ENCODE results near the gene AIM2.
A peak's percentile ranks its signal among the peaks of the same experiment; 100 is the strongest.
"Not testable (repeated sequence)": the region's sequence is repeated elsewhere in the genome, so short reads cannot be mapped to it uniquely, and the experiment has no call there.

AIM2 gene

GRCh38 chr1:159065106-159065505 lies 11.5 kb downstream of the AIM2 start:
- no peaks in the 10 kb centered on the region for H3K27me3 Mint-ChIP-seq (ENCODE audit: low read depth)
- peaks cover 44% of the 10 kb centered on the region for H3K36me3 Mint-ChIP-seq (ENCODE audit: low read depth)
- no peak for DNase-seq (ENCODE audit: low spot score)
- no peak overlapping the region for H3K27ac Mint-ChIP-seq
- no peaks in the 10 kb centered on the region for H3K9me3 Mint-ChIP-seq
- H3K4me3 Mint-ChIP-seq: no peak overlapping the region
- peaks cover 34% of the 10 kb centered on the region for H3K4me1 Mint-ChIP-seq (ENCODE audit: low read depth)

GRCh38 chr1:159058751-159059150 lies 17.8 kb downstream of the AIM2 start:
- Mint-ChIP-seq H3K9me3 (no peaks in the 10 kb centered on the region), H3K27me3 (ENCODE audit: low read depth) (no peaks in the 10 kb centered on the region), H3K27ac (no peak overlapping the region), H3K36me3 (ENCODE audit: low read depth) (peaks cover 59% of the 10 kb centered on the region), H3K4me1 (ENCODE audit: low read depth) (peaks cover 32% of the 10 kb centered on the region), H3K4me3 (no peak overlapping the region)
- DNase-seq (ENCODE audit: low spot score): no peak

DNA sequence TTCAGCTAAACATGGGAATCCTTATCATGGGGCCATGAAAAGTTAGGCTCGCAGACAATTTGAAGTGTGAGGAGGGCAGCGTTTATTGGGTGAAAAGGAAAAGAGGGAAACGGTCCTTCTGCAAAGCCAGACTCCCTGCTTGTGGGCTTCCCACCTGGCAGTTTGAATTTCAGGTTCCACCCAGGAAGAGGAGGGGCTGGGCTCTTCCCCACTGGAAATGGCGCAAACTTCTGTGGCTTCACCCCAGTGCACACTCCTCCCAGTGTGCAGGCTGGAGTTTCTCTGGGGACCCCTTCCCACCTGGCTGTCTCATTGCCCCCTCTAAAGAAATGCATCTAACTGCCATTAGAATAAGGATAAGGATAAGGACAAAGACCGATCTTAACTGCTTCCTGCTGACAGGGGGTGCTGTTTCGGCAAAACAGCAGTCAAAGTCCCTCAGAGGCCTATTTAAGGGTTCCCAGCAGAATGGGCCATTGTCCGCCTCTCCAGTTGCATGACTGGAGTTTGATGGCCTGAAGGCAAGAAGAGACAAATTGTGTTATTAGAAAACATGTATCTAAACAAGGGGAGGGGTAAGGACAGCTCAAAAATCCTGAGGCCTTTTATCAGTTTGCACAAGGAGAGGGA lies 20.4 kb downstream of the AIM2 start:
- H3K4me3 Mint-ChIP-seq: no peak overlapping the region
- H3K9me3 Mint-ChIP-seq: no peaks in the 10 kb centered on the region
- H3K27me3 Mint-ChIP-seq (ENCODE audit: low read depth): no peaks in the 10 kb centered on the region
- H3K27ac Mint-ChIP-seq: peak overlapping the region; percentile 64
- DNase-seq (ENCODE audit: low spot score): no peak
- peaks cover 68% of the 10 kb centered on the region for H3K36me3 Mint-ChIP-seq (ENCODE audit: low read depth)
- H3K4me1 Mint-ChIP-seq (ENCODE audit: low read depth): peaks cover 47% of the 10 kb centered on the region

GRCh38 chr1:159055181-159055641 lies 21.4 kb downstream of the AIM2 start:
- H3K4me3 Mint-ChIP-seq: peak overlapping the region; percentile 22
- H3K27me3 Mint-ChIP-seq (ENCODE audit: low read depth): no peaks in the 10 kb centered on the region
- H3K9me3 Mint-ChIP-seq: no peaks in the 10 kb centered on the region
- peaks cover 48% of the 10 kb centered on the region for H3K4me1 Mint-ChIP-seq (ENCODE audit: low read depth)
- peaks cover 74% of the 10 kb centered on the region for H3K36me3 Mint-ChIP-seq (ENCODE audit: low read depth)
- H3K27ac Mint-ChIP-seq: peak overlapping the region; percentile 27
- no peak for DNase-seq (ENCODE audit: low spot score)

DNA sequence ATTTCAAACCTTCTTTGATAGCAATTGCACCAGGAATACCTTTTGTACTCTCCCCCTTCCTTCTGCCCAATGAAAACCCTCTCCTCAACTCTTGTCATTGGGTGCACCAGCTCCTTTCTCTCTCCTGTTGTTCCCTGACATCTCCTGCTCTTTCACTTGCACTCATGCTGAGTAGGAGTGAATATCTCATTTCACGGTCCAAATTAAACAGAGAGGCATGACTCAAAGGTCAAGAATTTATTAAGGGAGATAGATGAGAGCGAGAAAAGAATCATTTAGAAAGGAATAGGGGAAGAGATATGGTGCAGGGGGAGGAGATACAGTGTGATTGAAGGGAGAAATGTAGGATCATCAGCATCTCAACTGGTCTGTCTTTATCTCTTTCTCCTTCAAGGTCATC lies 22.1 kb downstream of the AIM2 start:
- DNase-seq (ENCODE audit: low spot score): no peak
- H3K27me3 Mint-ChIP-seq (ENCODE audit: low read depth): no peaks in the 10 kb centered on the region
- no peak overlapping the region for H3K4me3 Mint-ChIP-seq
- H3K4me1 Mint-ChIP-seq (ENCODE audit: low read depth): peaks cover 45% of the 10 kb centered on the region
- H3K9me3 Mint-ChIP-seq: no peaks in the 10 kb centered on the region
- H3K27ac Mint-ChIP-seq: peak overlapping the region; percentile 49
- peaks cover 78% of the 10 kb centered on the region for H3K36me3 Mint-ChIP-seq (ENCODE audit: low read depth)

GRCh38 chr1:159051436-159051835 lies 25.1 kb downstream of the AIM2 start:
- Mint-ChIP-seq H3K9me3 (no peaks in the 10 kb centered on the region), H3K4me3 (no peak overlapping the region), H3K27ac (no peak overlapping the region), H3K4me1 (ENCODE audit: low read depth) (peaks cover 49% of the 10 kb centered on the region), H3K27me3 (ENCODE audit: low read depth) (no peaks in the 10 kb centered on the region), H3K36me3 (ENCODE audit: low read depth) (peaks cover 80% of the 10 kb centered on the region)
- no peak for DNase-seq (ENCODE audit: low spot score)

DNA sequence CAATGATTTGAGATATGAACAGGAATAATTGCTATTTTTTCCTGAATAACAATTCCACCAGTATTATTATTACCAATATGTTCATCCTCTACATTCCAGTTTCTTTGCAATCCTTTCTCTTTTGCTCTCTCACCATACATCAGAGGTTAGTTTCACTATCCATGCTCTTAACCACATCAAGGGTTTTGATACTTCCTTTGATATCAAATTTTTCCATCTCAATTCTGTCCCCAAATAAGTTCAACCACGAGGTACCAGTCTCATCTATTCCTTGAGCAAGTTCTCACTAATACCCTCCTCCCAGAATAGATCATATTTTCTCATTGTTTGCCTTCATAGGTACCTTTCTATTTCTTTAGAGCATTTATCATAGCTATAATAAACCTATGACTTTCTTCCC lies 30.1 kb downstream of the AIM2 start:
- not testable (repeated sequence) for H3K9me3 Mint-ChIP-seq; DNase-seq (ENCODE audit: low spot score); H3K27me3 Mint-ChIP-seq (ENCODE audit: low read depth); H3K4me3 Mint-ChIP-seq
- Mint-ChIP-seq H3K27ac (peak overlapping the region; percentile 69), H3K4me1 (ENCODE audit: low read depth) (peaks cover 29% of the 10 kb centered on the region), H3K36me3 (ENCODE audit: low read depth) (peaks cover 70% of the 10 kb centered on the region)

DNA sequence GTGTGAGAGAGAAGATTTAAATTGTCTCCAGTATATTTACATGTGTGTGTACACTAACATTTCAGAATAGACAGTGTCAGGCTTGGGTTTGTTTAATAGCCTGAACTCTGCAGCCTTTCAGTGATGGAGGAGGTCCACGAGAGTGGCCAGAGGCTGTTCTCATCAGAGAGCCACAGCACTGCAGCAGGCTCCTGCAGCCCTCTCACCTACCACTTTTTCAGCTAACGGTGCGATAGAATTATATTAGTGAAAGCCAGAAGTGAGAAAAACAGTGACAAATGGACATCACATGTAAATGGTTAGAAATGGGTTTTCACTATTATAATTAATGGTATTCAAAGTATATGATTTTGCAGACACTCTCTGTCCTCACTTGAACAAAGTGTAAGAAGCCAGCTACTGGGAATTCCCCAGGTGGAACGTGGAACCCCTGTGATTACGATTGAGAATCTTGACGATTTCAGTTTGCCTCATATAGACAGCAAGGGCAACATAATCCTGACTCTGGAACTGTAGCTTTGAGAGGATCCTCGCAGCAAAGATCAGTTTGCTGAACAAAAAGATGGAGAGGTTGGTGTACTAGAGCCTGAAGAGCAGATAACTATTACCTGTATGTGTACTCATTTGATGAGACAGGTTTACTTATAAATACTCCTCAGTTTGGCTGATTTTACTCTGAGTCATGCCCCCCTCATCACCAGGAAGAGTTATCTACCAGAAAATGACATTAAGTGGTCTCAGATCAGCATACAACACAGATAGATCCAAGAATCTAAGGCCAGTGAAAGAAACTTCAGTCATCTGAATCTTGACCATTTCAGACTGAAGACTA lies 35.5 kb downstream of the AIM2 start:
- Mint-ChIP-seq H3K36me3 (ENCODE audit: low read depth) (peaks cover 77% of the 10 kb centered on the region), H3K4me1 (ENCODE audit: low read depth) (peaks cover 18% of the 10 kb centered on the region), H3K4me3 (no peak overlapping the region), H3K9me3 (no peaks in the 10 kb centered on the region), H3K27me3 (ENCODE audit: low read depth) (no peaks in the 10 kb centered on the region), H3K27ac (peak overlapping the region; percentile 1)
- DNase-seq (ENCODE audit: low spot score): no peak

DNA sequence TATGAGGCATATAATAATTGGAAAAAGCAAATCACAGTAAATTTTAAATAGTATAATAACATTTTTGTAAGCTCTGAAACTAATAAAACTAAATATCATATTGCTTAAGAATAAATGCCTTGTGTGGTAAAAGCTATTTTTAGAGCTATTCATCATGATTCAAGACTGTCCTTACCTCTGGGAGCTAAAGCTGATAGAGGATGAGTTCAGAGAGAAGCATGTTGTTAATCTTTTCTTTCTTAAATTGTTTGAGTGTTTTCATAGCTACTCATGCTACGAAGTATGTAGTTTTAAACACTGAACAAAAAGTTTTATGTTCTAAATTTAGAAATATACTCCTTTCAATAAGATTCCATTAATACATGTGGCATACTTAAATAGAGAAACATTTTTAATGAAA lies 36.4 kb downstream of the AIM2 start:
- Mint-ChIP-seq H3K9me3 (no peaks in the 10 kb centered on the region), H3K27ac (no peak overlapping the region), H3K4me1 (ENCODE audit: low read depth) (peaks cover 16% of the 10 kb centered on the region), H3K36me3 (ENCODE audit: low read depth) (peaks cover 80% of the 10 kb centered on the region), H3K27me3 (ENCODE audit: low read depth) (no peaks in the 10 kb centered on the region), H3K4me3 (no peak overlapping the region)
- DNase-seq (ENCODE audit: low spot score): no peak

DNA sequence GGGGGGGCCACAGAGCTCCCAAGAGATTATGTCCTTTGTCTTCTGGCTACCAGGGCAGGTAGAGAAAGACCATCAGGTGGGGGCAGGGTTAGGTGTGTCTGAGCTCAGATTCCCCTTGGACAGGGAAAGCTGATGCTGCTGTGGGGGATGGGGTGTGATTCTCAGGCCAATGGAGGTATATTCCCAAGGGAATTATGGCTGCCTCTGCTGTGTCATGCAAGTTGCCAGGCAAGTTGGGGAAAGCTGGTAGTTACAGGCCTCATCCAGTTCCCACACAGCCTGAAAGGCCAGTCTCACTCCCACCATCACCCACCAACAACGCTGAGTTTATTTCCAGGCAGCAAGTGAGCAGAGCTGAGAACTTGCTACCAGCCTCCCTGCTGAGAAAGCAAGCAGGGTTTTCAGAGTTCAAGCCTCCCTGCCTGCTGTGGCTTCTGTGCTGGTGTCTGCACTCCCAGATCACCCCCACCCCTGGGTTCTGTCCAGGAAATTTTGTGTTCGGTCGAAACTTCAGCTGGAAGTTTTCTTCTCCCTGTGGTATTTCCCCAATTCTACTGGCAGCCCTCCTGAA lies 45.6 kb downstream of the AIM2 start:
- Mint-ChIP-seq H3K27me3 (ENCODE audit: low read depth) (no peaks in the 10 kb centered on the region), H3K27ac (no peak overlapping the region), H3K4me3 (no peak overlapping the region), H3K36me3 (ENCODE audit: low read depth) (peaks cover 85% of the 10 kb centered on the region), H3K4me1 (ENCODE audit: low read depth) (peaks cover 33% of the 10 kb centered on the region), H3K9me3 (no peaks in the 10 kb centered on the region)
- no peak for DNase-seq (ENCODE audit: low spot score)

GRCh38 chr1:159030311-159030710 lies 46.3 kb downstream of the AIM2 start:
- H3K36me3 Mint-ChIP-seq (ENCODE audit: low read depth): peaks cover 85% of the 10 kb centered on the region
- H3K4me1 Mint-ChIP-seq (ENCODE audit: low read depth): peaks cover 34% of the 10 kb centered on the region
- DNase-seq (ENCODE audit: low spot score): no peak
- H3K27ac Mint-ChIP-seq: peak overlapping the region; percentile 20
- H3K4me3 Mint-ChIP-seq: no peak overlapping the region
- no peaks in the 10 kb centered on the region for H3K9me3 Mint-ChIP-seq
- H3K27me3 Mint-ChIP-seq (ENCODE audit: low read depth): no peaks in the 10 kb centered on the region

- Mint-ChIP-seq H3K36me3 (ENCODE audit: low read depth) (peaks cover 81% of the 10 kb centered on the region), H3K27ac (peak overlapping the region; percentile 8), H3K4me1 (ENCODE audit: low read depth) (peaks cover 57% of the 10 kb centered on the region), H3K4me3 (peak overlapping the region; percentile 56)
- not testable (repeated sequence) for DNase-seq (ENCODE audit: low spot score); H3K27me3 Mint-ChIP-seq (ENCODE audit: low read depth); H3K9me3 Mint-ChIP-seq
These were observed 49.7 kb downstream of the AIM2 start for GRCh38 chr1:159026841-159027240.

DNA sequence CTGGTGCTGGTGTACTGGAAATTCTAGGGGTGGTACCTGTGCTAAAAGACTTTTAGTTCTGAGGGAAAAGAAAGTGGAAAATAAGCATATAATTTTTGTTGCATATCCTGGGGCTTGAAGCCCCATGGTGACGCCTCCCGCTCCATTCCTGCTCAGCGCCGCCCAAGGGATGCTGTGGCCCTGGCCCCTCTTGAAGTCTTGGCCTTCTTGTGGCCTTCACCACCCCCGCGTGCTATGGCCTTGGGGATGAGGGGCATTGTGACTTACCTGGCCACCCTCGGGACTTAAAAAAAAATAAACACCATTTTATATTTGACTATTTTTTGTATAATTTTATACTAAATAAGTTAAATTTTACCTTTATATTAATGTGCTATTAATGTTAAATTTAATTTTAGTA lies 51.5 kb downstream of the AIM2 start:
- no peak for DNase-seq (ENCODE audit: low spot score)
- Mint-ChIP-seq H3K27ac (peak overlapping the region; percentile 51), H3K4me1 (ENCODE audit: low read depth) (peaks cover 65% of the 10 kb centered on the region), H3K27me3 (ENCODE audit: low read depth) (no peaks in the 10 kb centered on the region), H3K9me3 (no peaks in the 10 kb centered on the region), H3K4me3 (peak overlapping the region; percentile 27), H3K36me3 (ENCODE audit: low read depth) (peaks cover 85% of the 10 kb centered on the region)

- Mint-ChIP-seq H3K27ac (no peak overlapping the region), H3K4me1 (ENCODE audit: low read depth) (peaks cover 71% of the 10 kb centered on the region), H3K27me3 (ENCODE audit: low read depth) (no peaks in the 10 kb centered on the region), H3K36me3 (ENCODE audit: low read depth) (peaks cover 86% of the 10 kb centered on the region), H3K9me3 (no peaks in the 10 kb centered on the region), H3K4me3 (peak overlapping the region; percentile 40)
- no peak for DNase-seq (ENCODE audit: low spot score)
These were observed 52.8 kb downstream of the AIM2 start for GRCh38 chr1:159023723-159024122.
